ENCODE results near the gene SCN10A. TPM values are rescaled to one million over a fixed set of nuclear protein-coding genes. Genes with fewer than 3 reads are reported as not detected.

The SCN10A gene
- total and polyA plus RNA-seq, 2 of the 13 experiments (the other 11 are each of a cell fraction or from before 2014, with no cell fraction given), result not detected

- TF ChIP-seq ZNF687 (CRISPR knock-in tag; IDR thresholded peaks at IDR 0.05), result peak; percentile 58
- TF ChIP-seq CREBL2 (CRISPR knock-in tag; IDR thresholded peaks at IDR 0.05; ENCODE audit: borderline replicate concordance), result no peak
- no peak for TF ChIP-seq U2AF2 (IDR thresholded peaks at IDR 0.05; ENCODE audit: low read depth, low read length)
- no peak for TF ChIP-seq CENPBD1 (CRISPR knock-in tag; IDR thresholded peaks at IDR 0.05; ENCODE audit: borderline replicate concordance, low read depth)
- no peak for TF ChIP-seq FOXA1 (IDR thresholded peaks at IDR 0.05)
- TF ChIP-seq FOXA1 (CRISPR knock-in tag; IDR thresholded peaks at IDR 0.05), result no peak
- no peak for TF ChIP-seq ZFP91 (CRISPR knock-in tag; IDR thresholded peaks at IDR 0.05; ENCODE audit: borderline replicate concordance)
- no peak for TF ChIP-seq POLR2AphosphoS5 (IDR thresholded peaks at IDR 0.05; ENCODE audit: low read depth, low read length)
- 0 out of 2 replicates have a peak, but pooled peaks have one; percentile 25 for TF ChIP-seq ZNF34 (CRISPR knock-in tag; IDR thresholded peaks at IDR 0.05; ENCODE audit: borderline replicate concordance)
- no peak for TF ChIP-seq CBX2 (IDR thresholded peaks at IDR 0.05; ENCODE audit: low read depth, low read length)
- no peak for TF ChIP-seq CBX2 (CRISPR knock-in tag; IDR thresholded peaks at IDR 0.05; ENCODE audit: low read depth)
- TF ChIP-seq PITX1 (CRISPR knock-in tag; IDR thresholded peaks at IDR 0.05), result no peak
- 0 out of 2 replicates have a peak, but pooled peaks have one; percentile 32 for TF ChIP-seq POGK (CRISPR knock-in tag; conservative IDR thresholded peaks at IDR 0.05)
- TF ChIP-seq ZSCAN5A (CRISPR knock-in tag; IDR thresholded peaks at IDR 0.05; ENCODE audit: borderline replicate concordance), result no peak
- TF ChIP-seq ZNF253 (CRISPR knock-in tag; IDR thresholded peaks at IDR 0.05; ENCODE audit: borderline replicate concordance), result no peak
- no peak for TF ChIP-seq AGO1 (IDR thresholded peaks at IDR 0.05; ENCODE audit: low read depth, low read length, poor library complexity, severe bottlenecking)
- peak; percentile 49; the same call in 1 of the 2 replicates for TF ChIP-seq MAX (IDR thresholded peaks at IDR 0.05)
- no peak for TF ChIP-seq RFX3 (CRISPR knock-in tag; IDR thresholded peaks at IDR 0.05)
- TF ChIP-seq ZNF780A (CRISPR knock-in tag; IDR thresholded peaks at IDR 0.05), result 0 out of 2 replicates have a peak, but pooled peaks have one; percentile 25
These were observed 166.3 kb downstream of the SCN10A start, which contains the start of gene SCN5A (continued) for GRCh38 chr3:38649500-38650247.

All from HepG2 (cell line).